Activated CD8-positive, alpha-beta memory T cell treated with anti-CD3 and anti-CD28 coated beads, Interleukin-2, amount 50 U/mL, for 1 hour (primary cell): ENCODE measurements around the gene MED15.
A peak's percentile ranks its signal among the peaks of the same experiment; 100 is the strongest.

ENCODE experiments used
- DNase-seq: peaks from one replicate; pipeline ENCODE4 v3.0.0-alpha.2; 2020; ENCODE audit errors: extremely low read depth

MED15 gene

DNA sequence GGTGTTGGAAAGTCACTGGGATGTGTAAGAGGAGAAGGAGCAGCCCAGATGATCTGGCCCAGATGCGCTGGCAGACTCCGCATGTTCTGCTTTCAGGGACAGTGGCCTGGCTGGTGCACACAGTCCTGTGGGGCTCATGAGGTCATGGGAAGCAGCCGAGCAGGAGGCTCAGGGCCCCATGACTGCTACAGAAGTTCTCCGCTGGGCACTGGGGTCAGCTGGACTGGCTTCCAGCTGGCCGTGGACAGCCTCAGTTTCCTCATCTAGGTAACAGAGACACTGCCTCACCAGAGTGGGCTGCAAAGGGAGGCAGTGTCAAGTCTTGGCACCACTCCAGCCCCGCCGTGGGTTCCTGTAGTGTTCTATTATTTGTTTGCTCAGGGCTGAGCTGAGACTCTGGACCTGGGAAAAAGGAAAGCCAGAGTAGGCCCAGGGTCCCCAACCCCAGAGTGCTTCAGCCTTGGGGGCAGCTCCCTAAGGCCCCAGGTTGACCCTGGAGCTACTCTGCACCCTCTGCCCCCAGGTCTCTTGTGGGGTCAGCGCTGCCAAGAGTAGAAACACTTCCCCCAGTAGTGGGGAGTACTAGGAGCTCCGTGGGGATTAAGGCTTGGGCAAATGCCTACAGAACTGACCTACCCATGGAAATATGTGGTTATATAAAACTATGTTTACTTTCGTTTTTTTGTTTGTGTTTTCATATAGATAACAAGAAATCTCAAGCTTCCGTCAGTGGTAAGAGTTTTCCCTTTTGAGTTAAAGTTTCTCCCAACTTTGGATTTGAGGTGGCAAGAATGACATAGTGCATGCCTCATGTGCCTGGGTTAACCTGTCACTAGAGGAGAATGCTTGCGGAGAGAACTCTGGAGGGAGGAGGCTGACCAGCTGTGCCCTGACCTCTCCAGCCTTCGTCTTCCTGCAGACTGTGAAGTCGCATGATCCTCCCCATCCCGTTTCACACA lies 45.3 kb downstream of the MED15 start:
- no peak for DNase-seq

DNA sequence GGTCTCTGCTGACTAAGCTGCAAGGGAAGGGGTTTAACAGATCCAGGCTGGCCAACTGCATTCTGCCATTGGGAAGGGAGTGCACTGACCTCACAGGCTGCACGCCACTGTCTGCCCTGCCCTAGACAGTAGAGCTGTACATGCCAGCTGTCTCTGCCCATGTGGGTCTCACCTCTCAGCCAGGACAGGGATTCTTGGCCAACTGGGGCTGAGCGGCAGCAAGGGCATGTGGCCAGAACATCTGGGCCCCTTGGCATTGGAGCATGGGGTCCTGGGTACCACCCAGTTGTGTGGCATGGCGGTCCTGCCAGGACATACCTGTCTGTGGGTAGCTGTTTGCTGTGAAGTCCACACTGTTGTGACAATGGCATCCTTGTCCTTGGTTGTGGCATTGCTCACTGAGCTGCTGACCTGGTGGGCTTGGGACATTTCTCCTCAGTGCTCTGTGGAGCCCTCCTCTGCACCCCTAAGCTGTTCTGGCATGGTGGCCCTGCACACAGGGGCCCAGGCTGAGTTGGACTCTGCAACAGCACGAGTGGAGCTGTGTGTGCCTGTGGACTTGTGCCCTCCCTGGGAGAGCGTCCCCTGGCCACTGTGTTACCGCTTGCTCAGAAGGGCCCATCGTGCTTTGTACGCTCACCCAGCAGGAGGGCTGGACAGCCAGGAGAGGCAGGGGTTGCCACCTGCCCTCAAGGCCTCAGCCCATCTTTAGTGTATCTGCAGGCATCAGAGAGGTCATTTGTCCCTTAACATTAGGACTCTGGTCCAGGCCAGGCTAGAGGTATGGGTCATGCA lies 46.7 kb downstream of the MED15 start:
- no peak for DNase-seq

DNA sequence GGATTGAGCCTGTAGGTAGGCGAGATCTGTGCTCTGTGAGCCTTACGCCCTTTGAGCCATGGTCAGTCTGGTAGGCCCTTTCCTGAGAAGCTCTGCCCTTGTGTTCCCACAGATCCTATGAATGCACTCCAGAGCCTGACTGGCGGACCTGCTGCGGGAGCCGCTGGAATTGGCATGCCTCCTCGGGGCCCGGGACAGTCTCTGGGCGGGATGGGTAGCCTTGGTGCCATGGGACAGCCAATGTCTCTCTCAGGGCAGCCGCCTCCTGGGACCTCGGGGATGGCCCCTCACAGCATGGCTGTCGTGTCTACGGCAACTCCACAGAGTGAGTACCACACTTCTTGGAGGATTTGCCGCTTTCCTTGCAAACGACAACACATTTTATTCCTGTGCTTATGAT lies 47.4 kb downstream of the MED15 start:
- no peak for DNase-seq

DNA sequence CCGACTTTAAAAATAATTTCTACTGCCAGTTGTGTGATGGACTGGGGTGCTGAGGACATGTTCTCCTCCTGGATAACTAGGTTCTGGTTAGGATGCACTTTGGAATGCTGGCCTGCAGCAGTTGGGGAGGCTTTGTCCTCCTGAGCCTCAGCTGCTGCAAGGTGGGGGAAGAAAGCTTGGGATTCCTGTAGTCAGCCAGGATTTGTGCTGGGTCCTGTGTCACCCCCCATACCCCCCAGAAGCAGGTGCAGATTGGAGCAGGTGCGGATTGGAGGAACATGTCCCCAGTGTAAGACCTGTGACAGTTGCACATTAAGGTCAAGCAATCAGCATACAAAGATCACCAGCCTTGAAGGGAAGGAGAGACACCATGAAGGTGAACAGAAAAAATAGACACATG lies 51.1 kb downstream of the MED15 start:
- DNase-seq, result no peak

DNA sequence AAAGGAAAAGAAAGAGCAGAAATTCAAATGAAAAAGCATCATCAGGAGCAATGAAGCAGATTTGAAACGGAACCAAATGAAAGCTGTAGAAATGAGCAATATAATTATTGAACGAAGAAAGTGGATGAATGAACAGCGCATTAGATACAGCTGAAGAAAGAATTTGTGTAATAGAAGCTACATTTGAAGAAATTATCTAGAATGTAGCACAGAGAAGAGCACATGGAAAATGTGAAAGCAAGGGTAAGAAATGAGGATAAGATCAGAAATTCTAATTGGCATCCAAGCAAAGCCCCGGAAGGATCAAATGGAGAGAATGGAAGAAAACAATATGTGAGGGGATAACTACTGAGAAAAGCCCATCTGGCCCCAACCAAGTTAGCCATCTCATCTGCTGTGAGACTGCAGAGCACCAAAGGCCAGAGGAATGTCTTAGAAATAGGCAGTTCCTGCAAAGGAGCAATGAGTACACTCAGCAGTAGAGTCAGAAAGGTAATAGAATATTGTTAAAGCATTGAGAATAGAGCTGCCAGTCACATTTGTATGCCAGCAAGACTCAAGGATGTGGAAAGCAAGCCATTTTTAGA lies 51.9 kb downstream of the MED15 start:
- no peak for DNase-seq

DNA sequence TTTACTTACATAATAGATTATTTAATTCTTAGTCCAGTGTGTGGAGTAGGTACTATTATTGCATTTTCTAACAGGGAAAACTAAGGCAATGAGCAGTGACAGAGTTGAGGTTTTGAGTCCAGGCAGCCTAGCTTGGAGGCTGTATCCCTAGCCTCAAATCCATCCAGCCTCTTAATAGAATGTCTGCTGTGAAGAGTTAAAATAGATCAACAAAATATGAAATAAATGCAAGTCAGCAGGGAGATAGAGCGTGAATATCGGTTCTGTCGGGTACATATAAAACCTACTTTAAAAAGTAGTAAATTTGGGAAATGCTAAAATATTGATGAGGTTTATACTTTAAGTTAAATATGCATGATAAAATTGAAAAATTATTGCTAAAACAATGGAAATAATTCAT lies 53.3 kb downstream of the MED15 start:
- DNase-seq, result no peak

DNA sequence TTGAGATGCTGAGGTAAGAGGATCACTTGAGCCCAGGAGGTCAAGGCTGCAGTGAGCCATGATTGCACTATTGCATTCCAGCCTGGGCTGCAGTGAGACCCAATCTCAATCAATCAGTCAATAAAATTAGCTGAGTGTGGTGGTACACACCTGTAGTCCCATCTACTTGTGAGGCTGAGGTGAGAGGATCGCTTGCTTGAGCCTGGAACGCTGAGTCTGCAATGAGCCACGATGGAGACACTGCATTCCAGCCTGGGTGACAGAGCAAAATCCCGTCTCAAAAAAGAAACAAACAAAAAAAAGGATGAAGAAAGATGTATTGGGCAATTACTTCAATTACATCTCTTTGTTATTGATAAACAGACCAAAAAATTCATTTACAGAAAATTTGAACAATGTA lies 54.5 kb downstream of the MED15 start:
- DNase-seq, result no peak

DNA sequence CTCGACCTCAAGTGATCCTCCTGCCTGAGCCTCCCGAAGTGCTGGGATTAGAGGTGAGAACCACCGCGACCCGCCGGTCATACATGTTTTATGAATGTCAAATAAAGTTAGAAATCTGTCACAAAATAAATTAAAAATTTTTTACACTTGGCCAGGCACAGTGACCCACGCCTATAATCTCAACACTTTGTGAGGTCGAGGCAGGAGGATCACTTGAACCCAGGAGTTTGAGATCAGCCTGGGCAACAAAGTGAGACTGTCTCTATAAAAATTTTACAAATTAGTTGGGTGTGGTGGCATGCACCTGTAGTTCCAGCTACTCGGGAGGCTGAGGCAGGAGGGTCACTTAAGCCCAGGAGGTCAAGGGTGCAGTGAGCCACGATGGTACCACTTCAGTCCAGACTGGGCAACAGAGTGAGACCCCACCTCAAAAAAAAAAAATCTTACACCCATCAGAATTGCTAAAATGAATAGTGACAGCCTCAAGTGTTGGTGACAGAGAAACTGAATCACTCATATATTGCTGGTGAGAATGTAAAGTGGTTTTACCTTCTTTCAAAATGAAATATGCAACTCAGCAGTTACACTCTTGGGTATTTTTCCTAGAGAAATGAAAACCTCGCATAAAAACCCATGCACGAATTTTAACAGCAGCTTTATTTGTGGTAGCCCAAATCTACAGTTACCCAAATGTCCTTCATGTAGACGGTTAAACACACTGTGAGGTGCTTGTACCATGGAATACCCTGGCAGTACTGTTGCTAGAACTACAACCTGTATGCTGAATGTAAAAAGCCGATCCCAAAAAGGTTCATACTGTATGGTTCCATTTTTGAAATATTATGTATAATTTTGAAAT lies 55.4 kb downstream of the MED15 start:
- no peak for DNase-seq

DNA sequence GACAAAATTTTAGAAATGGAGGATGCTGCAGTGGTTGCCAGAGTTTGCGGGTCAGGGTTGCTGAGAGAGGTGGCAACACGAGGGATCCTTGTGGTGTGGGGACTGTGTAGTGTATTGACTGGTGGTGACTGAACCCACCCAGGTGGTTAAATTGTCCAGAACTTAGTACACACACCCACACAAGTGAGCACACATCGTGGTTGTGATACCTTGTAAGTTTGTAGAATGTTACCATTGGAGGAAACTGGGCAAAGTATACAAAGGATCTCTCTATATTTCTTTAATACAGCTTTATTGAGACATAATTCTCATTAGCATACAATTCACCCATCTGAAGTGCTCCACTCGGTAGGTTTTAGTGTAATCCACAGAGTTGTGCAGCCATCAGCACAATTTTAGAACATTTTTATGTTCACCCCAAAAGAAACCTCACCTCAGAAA lies 56.1 kb downstream of the MED15 start:
- DNase-seq, result no peak

DNA sequence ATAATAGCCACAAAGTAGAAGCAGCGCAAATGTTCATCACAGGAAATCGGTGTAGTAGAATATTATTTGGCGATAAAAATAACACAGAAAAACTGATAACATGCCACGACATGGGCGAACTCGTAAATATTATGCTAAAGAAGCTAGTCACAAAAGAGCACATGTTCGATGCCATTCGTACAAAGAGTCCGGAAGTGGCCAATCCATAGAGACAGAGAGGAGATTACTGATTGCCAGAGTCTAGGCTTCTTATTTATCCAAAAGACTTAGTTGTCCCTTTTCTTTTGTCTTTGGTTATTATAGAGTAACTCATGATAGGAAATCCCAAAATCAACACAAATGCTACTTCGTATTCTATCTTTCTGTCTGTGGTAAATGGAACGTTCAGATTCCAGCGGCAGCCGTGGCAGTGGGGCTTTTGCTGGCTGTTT lies 56.5 kb downstream of the MED15 start:
- DNase-seq, result no peak

DNA sequence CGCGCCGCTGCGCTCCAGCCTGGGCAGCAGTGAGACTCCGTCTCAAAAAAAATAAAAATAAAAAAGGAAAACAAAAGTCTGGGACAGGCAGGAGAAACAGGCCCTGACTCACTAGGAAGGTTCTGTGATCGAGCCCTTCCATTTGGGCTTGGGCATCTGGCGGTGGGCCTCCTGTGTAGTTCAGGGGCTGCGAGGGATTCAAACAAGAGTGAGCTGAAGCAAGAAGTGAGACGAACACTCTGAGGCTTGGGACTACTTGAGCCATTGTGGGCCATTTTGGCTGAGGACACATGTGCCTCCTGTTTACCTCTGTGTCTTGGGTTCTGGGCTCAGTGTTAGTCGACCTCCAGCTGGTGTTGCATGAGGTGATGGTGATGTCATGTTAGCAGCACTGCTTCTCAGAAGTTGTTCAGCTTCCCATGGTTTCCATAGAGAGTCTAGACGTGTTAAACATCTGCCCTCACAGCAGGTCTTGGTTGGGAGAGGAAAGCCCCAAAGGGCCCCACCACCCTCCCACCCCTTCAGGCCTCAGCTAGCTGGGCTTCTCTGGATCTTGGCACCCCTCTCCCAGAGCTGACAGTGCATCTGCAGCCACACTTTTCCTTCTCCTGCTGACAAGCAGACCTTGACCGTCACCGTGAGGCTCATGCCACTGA lies 57.8 kb downstream of the MED15 start:
- no peak for DNase-seq

DNA sequence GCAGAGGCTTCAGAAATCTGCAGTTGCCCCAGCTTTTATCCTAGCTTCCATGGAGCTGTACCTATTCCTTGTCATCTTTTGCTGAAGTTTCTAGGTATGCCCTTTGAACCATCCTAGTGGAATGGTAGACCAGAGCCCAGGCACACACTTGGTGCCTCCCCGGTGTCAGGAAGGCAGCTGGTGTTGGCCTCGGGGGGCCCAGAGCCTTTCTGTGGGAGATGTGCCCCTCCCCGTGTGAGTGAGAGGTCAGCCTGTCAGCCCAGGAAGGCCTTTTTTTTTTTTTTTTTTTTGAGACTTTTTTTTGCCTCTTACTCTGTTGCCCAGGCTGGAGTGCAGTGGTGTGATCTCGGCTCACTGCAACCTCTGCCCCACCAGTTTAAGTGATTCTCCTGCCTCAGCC lies 58.4 kb downstream of the MED15 start:
- DNase-seq, result no peak

DNA sequence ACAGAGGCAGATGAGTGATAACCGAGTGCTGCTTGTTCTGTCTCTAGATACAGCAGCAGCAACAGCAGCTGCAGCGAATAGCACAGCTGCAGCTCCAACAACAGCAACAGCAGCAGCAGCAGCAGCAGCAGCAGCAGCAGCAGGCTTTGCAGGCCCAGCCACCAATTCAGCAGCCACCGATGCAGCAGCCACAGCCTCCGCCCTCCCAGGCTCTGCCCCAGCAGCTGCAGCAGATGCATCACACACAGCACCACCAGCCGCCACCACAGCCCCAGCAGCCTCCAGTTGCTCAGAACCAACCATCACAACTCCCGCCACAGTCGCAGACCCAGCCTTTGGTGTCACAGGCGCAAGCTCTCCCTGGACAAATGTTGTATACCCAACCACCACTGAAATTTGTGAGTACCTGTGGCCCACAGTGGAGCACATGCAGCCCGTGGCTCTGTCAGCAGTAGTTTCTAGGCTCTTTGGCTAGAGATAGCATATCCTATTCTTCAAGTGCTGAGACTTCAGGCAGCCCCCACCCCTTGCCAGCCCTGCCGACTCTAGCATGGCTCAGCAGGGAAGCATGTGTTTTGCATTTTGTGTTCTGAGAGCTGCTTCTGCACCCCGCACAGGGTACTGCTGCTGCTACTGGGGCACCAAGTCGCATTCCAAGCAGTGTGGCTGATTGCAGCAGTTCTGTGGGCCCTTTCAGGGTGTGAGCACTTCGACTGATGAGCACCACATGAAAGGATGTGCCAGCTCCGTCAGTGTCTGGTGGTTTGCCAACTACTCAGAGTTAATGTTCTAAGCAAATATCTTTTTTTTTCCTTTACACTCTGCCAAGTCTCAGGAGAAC lies 59.2 kb downstream of the MED15 start:
- peak; percentile 88 for DNase-seq

DNA sequence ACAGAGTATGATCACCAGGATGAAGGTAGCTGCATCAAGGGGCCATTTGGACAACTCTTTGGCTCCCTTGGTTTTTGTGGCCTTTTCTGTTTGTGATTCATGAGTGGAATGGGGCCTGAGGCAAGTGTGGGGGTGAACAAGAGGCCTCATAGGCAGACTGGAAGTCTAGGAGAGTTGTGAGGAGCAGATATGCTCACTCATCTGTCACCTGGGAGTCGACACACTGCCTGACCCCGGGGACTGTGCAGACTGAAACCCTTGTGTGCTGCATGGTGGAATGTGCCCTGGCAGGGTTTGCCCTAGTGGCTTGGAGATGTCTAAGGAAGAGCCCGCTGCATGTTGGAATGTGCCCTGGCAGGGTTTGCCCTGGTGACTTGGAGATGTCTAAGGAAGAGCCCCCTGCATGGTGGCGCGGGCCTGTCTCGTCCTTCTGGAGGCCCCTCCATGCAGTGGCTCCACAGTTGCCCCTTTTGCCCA lies 60.0 kb downstream of the MED15 start:
- DNase-seq, result no peak

DNA sequence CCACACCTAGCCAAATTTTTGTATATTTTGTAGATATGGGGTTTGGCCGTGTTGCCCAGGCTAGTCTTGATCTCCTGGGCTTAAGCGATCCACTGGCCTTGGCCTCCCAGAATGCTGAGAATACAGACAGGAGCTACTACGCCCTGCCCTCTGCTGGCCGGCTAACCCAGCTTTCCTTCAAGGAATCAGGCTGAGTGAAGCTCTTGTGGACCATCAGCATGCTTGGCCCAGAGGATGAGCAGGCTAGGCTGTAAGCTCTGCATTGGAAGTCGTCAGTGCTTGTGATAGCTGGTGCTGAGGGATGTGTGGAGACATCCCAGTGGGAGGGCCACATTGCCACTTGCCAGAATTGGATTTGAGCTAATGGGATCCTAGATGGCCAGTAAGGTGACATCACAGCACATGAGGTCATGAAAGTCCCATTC lies 60.6 kb downstream of the MED15 start:
- DNase-seq, result no peak

DNA sequence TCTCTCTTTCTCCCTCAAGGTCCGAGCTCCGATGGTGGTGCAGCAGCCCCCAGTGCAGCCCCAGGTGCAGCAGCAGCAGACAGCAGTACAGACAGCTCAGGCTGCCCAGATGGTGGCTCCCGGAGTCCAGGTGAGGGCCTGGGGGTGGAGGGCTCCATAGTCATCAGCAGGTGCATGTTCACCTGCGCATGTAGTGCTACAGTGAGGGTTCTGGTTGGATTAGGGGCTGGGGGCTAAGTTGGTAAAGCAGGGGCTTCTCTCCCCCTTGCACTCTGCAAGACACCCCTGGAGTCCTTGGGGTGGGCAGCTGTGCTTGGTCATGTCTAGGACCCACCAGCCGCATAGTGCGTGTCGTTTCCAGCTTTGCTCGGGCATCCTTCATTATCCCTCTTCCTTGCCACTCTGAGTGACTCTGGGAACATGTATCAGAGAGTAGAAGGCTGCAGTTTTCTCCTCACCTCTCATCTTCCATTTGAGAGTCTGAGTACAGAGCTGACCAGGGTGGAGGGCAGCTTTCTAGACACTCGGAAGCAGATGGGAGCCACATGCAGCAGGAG lies 61.2 kb downstream of the MED15 start:
- DNase-seq, result no peak

DNA sequence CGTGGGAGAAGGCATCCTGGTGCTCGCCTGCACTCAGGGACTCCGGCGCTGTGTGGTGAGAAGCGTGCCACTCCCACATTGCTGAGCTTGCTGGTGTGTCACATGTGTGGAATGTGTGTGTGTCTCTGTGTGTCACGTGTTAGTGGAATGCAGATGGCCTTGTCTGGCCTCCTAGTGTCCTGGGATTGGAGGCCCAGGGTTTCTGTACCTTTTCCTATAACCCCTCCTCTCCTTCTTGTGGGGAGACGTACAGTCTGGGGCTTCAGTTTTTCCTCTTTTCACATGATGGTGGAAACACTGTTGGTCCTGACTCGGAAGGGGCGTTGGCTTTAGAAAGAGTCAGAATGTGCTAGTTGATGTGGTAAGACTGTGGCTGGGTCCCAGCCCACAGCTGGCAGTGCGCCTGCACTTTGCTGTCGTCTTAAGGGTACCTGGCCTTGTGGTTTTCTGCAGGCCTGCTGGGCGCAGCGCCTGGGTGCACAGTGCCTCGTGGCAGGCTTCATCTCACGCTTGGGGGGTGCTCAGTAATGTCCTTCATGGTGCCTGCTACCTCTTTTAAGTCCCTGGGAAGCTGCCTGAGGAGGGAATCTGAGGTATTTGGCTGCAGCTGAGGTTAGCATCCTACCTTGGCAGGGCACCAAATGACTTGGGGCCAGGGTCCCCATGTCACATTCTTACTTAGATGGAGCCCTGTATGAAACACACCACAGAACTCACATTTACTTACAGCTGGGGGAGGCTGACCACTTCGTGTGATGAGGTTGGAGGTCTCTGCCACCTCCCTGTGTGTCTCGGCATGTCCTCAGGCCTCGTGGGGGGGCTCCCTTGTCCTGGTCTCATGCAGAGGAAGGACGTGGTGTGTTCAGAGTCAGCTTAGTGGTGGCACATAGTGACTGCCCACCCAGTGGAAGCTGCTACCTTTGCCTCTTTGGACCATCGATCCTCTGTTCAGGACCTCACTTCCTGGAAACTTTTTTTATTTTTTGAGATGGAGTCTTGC lies 61.9 kb downstream of the MED15 start:
- DNase-seq, result peak; percentile 82

DNA sequence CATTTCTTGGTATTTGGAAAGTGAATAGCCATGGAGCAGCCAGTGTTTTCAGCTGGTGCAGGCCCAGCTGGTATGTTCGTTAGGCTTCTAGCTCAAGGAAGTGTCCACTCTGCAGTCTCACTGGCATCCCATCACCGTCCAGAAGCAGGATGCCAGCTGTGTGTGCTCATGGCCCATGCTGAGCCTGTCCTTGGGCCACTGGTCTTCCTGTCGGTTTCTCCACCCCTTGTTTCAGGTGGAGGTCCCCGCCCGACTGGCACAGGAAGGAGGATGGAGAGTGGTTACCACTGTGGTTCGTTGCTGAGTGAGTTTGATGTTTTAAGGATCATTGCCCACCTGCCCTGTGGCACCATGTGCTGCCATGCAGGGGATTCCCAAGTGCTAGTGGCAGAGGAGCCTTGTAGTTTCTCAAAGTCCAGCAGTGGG lies 63.7 kb downstream of the MED15 start:
- DNase-seq, result no peak
